Lung (tissue), 12 donors: ENCODE data around the gene STK40. TPM values are rescaled to one million over a fixed set of nuclear protein-coding genes. Genes with fewer than 3 reads are reported as not detected.
A peak's percentile ranks its signal among the peaks of the same experiment; 100 is the strongest.

ENCODE experiments used
- ATAC-seq: fragments of 200-7000 bp; cut with Tn5 transposase; one replicate; pipeline ENCODE4 v1.9.1; 2020; ENCODE audit warnings: moderate number of reproducible peaks; ENCODE audit not compliant: insufficient read depth, low FRiP score
- DNase-seq, 3 donors: peaks; one replicate each; pipeline ENCODE4 v3.0.0-alpha.2; 2013 to 2017
- H3K27ac ChIP-seq, 2 donors: one replicate each; pipeline ENCODE4 v1.5.1; 2013; ENCODE audit warnings: mild to moderate bottlenecking in 2 of 2, moderate library complexity in 2 of 2, control low read depth in 1 of 2, inconsistent platforms in 1 of 2, low read depth in 1 of 2, low read length in 1 of 2
- H3K27me3 ChIP-seq, 3 donors: one replicate each; pipeline ENCODE4 v1.5.1; 2013; ENCODE audit warnings: low read length in 2 of 3; ENCODE audit not compliant: control insufficient read depth in 3 of 3, insufficient read depth in 3 of 3
- H3K36me3 ChIP-seq, 4 donors: one replicate each; pipeline ENCODE4 v1.5.1; 2013; ENCODE audit warnings: low read length in 4 of 4, mild to moderate bottlenecking in 1 of 4, moderate library complexity in 1 of 4; ENCODE audit not compliant: control insufficient read depth in 4 of 4, insufficient read depth in 4 of 4
- H3K4me1 ChIP-seq, 5 donors: one replicate each; pipeline ENCODE4 v1.5.1; 2013; ENCODE audit warnings: low read length in 5 of 5, mild to moderate bottlenecking in 2 of 5, moderate library complexity in 1 of 5; ENCODE audit not compliant: control insufficient read depth in 5 of 5, insufficient read depth in 5 of 5
- H3K4me3 ChIP-seq: one replicate; pipeline ENCODE4 v1.5.1; 2013; ENCODE audit warnings: mild to moderate bottlenecking, control low read depth, moderate library complexity
- H3K9ac ChIP-seq, 2 donors: one replicate each; pipeline ENCODE4 v1.5.1; 2013; ENCODE audit warnings: low read length in 2 of 2, control low read depth in 1 of 2; ENCODE audit not compliant: insufficient read depth in 1 of 2
- H3K9me3 ChIP-seq, 4 donors: one replicate each; pipeline ENCODE4 v1.5.1; 2013; ENCODE audit warnings: low read length in 3 of 4, mild to moderate bottlenecking in 1 of 4, moderate library complexity in 1 of 4; ENCODE audit not compliant: control insufficient read depth in 4 of 4, insufficient read depth in 3 of 4
- WGBS, 2 donors: extraction: QIAGEN DNeasy Blood & Tissue Kit; methylation state at CpG; one replicate each; pipeline ENCODE4 v1.1.7; 2013; 5-methylcytosine and 5-hydroxymethylcytosine counted together
- polyA plus RNA-seq, 2 donors: library from polyadenylated mRNA; stranded (reverse); fragments of 200-250 nt; gene quantifications; one replicate each; pipeline ENCODE4 v1.2.1, GENCODE V29; 2013
- total RNA-seq, 2 donors: library from RNA; depleted of rRNA in 1 of 2; stranded (reverse); fragments of >200 nt in 1 of 2; gene quantifications; one replicate each; pipeline ENCODE4 v1.2.1, GENCODE V29; 2014 to 2021
- TF ChIP-seq, protein P1 (sequence below): IDR thresholded peaks from 2 replicates; pipeline ENCODE4 v1.5.1; 2012; ENCODE audit warnings: mild to moderate bottlenecking; ENCODE audit errors: control extremely low read depth, extremely low read depth
- donor health status: control.
- donor health status: control.
- donor health status: Bipolar disorder and iron deficiency.
- donor health status: healthy.
- donor health status: DM: yes; HTN: yes; CAD: no.

The STK40 gene
- total and polyA plus RNA-seq, 4 donors = 25.4 to 82.9 (median 48.7) TPM

DNA sequence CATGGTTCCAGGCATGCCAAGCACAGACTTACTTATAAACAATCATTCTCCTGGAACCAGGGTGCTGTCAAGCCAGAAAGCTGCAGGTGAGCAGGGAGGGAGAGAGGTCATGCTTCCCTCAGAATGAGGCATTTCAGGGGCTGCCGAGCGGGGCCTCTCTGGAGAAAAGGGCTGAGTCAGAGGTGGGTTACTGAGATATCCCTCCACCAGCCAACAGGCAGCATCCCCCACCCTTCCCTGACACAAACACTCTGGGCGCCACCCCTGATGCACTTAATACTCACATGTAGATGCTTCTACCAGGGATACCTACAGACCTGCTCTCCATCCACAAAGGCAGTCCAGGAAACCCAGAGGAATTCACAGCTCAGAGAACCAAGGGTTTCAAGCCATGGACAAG is 13.1 kb downstream of the STK40 start:
- H3K9ac ChIP-seq = no peak overlapping the region
- peak overlapping the region; percentile 94 to 98 for H3K27ac ChIP-seq
- DNase-seq (no peak), ATAC-seq (no peak)
- TF ChIP-seq, protein P1, sequence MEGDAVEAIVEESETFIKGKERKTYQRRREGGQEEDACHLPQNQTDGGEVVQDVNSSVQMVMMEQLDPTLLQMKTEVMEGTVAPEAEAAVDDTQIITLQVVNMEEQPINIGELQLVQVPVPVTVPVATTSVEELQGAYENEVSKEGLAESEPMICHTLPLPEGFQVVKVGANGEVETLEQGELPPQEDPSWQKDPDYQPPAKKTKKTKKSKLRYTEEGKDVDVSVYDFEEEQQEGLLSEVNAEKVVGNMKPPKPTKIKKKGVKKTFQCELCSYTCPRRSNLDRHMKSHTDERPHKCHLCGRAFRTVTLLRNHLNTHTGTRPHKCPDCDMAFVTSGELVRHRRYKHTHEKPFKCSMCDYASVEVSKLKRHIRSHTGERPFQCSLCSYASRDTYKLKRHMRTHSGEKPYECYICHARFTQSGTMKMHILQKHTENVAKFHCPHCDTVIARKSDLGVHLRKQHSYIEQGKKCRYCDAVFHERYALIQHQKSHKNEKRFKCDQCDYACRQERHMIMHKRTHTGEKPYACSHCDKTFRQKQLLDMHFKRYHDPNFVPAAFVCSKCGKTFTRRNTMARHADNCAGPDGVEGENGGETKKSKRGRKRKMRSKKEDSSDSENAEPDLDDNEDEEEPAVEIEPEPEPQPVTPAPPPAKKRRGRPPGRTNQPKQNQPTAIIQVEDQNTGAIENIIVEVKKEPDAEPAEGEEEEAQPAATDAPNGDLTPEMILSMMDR = no peak
- no peaks in the 10 kb centered on the region for H3K9me3 ChIP-seq
- H3K27me3 ChIP-seq = no peaks in the 10 kb centered on the region
- peaks cover 17 to 33% (median 21%) of the 10 kb centered on the region in 5 donors for H3K4me1 ChIP-seq
- WGBS, 2 donors = 65 to 85% methylated on average over 3 of the region's 3 CpGs
- no peak overlapping the region for H3K4me3 ChIP-seq
- peaks cover 0 to 6% (median 0%) of the 10 kb centered on the region in 4 donors for H3K36me3 ChIP-seq

- H3K4me3 ChIP-seq = no peak overlapping the region
- TF ChIP-seq, protein P1 = peak; percentile 80
- no peak overlapping the region for H3K9ac ChIP-seq
- H3K4me1 ChIP-seq = peaks cover 15 to 30% (median 23%) of the 10 kb centered on the region in 5 donors
- peak overlapping the region in 1 of 2 donors; percentile 21 for H3K27ac ChIP-seq
- H3K36me3 ChIP-seq = peaks cover 0 to 7% (median 0%) of the 10 kb centered on the region in 4 donors
- no peaks in the 10 kb centered on the region for H3K9me3 ChIP-seq
- DNase-seq (peak; percentile 78 to 79 (median 79)), ATAC-seq (peak; percentile 68)
- WGBS, 2 donors = 57 to 58% methylated on average over 7 of the region's 7 CpGs
- H3K27me3 ChIP-seq = no peaks in the 10 kb centered on the region
Measured at GRCh38 chr1:36369061-36369861, 16.5 kb downstream of the STK40 start.

DNA sequence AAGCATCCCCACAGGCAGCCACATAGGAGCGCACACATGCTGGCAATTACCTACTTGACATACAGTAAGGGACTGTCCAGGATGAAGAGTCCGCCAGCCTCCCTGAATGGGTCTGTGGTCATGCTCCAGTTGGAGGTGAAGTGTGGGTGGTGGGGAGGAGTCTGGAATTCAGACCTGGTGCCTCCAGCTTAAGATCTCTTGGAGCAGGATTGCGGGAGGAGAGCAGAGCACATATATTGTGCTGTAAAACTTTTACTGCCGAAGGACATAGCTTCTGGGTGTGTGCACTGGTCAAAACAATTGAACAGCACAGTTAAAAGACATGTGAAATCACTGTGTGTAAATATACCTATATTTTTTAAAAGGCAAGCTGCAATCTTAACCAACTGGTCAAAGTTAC is 17.9 kb downstream of the STK40 start:
- Histone ChIP-seq H3K36me3 (peaks cover 0 to 9% (median 0%) of the 10 kb centered on the region in 4 donors), H3K9ac (no peak overlapping the region), H3K27ac (peak overlapping the region in 1 of 2 donors; percentile 8), H3K4me3 (no peak overlapping the region), H3K27me3 (no peaks in the 10 kb centered on the region), H3K4me1 (peaks cover 4 to 20% (median 17%) of the 10 kb centered on the region in 5 donors), H3K9me3 (no peaks in the 10 kb centered on the region)
- DNase-seq (no peak), ATAC-seq (no peak)
- TF ChIP-seq, protein P1 = no peak
- WGBS, 2 donors = 90 to 93% methylated on average over 4 of the region's 4 CpGs
